ENCODE data around the gene CDX4. TPM values are rescaled to one million over a fixed set of nuclear protein-coding genes. Genes with fewer than 3 reads are reported as not detected.
"Not testable (repeated sequence)": the region's sequence is repeated elsewhere in the genome, so short reads cannot be mapped to it uniquely, and the experiment has no call there.

CDX4 gene, protein sequence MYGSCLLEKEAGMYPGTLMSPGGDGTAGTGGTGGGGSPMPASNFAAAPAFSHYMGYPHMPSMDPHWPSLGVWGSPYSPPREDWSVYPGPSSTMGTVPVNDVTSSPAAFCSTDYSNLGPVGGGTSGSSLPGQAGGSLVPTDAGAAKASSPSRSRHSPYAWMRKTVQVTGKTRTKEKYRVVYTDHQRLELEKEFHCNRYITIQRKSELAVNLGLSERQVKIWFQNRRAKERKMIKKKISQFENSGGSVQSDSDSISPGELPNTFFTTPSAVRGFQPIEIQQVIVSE
- not detected in 2 replicates for total RNA-seq

DNA sequence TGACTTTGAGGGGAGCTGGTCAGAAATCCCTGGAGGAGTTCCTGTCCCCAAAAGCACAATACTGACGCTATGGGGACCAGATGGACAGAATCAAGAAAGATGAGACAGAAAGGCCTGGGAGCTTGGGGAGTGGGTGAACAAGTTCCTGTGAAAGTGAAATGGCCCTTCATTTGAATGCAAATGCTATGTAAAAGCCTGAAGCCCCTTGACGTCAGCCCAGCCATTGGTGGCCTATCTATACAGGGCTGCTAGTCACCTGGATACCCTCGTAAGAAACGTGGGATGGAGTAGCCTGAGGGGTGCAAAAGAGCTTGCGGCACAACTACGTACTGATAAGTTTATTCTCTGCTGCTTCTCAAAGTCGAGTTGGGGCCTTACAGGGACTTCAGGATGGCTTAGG, at the start of gene CDX4:
CDX4 (plus strand) TSS at position 223 of the 400 bp plus-strand sequence. CDS start 201 bp downstream, outside the sequence.
- no peak for DNase-seq (ENCODE audit: low read depth)

DNA sequence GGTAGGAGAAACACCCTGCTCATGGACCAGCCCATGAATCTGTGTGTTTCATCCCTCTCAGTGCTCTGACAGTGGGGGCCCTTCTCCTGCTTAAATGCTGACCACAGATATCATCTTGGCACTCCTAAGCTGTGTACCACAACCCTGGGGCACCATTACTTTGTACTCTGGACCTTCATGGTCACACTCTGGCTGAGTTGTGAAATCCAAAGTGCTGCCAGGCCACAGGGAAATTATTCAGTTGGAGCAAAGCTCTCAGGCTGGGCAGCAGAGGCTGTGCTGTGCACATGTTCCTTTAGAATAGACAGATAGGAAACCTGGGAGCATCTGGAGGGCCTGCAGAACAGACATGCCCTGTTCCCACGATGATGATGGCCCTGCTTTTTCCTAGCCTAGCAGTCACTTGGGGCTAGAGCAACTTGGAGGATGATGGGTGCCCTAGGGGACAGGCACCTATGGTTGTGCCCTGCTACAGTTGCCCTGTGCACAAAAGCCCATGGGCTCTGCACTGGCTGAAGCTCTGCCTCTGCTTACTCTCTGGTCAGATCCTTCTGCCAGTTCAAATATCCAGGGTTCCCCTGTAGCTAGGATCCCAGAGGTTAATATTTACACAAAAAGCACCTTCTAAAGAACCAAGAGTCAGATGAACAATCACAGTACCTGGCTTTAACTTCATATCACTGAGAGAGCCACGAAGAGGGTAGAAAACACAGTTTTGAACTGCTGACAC, 48.5 kb upstream of the CDX4 start:
- no peak for DNase-seq (ENCODE audit: low read depth)

DNA sequence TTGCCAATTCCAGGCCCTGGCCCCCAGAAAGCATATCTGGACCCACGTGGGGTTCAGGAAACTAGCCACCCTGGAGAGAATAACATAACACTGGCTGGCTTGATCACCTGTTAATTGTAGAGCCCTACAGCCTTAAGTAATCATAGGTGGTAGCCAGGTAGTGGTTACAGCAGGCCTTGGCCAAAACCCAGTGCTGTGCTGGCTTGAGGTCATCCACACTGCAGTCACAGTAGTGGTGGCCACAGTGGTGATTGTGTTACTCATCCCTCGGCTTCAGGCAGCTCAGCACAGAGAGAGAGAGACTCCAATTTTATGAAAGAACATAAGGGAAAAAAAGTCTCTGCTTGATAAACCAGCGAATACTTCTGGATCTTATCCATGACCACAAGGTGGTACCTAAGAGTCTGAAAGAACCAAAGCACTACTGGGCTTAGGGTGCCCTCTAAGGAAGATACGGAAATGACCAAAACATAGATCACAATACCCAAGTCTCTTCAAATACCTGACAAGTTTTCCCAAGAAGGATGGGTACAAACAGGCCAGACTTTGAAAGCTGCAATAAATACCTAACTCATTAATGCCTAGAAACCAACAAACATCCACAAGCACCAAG, 46.6 kb upstream of the CDX4 start:
- DNase-seq (ENCODE audit: low read depth) = no peak

DNA sequence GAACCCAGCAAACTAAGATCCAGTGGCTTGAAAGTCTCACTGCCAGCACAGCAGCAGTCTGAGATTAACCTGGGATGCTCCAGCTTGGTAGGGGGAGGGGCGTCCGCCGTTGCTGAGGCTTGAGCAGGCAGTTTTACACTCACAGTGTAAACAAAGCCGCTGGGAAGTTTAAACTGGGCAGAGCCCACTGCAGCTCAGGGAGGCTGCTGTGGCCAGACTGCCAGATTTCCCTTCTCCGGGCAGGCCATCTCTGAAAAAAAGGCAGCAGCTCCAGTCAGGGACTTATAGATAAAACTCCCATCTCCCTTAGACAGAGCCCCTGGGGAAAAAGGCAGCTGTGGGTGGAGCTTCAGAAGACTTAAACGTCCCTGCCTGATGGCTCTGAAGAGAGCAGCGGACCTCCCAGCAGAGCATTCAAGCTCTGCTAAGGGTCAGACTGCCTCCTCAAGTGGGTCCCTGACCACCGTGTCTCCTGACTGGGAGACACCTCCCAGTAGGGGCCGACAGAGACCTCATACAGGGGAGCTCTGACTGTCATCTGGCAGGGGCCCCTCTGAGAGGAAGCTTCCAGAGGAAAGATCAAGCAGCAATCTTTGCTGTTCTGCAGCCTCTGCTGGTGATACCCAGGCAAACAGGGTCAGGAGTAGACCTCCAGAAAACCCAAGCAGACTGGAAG, 45.1 kb upstream of the CDX4 start:
- DNase-seq (ENCODE audit: low read depth) = no peak

DNA sequence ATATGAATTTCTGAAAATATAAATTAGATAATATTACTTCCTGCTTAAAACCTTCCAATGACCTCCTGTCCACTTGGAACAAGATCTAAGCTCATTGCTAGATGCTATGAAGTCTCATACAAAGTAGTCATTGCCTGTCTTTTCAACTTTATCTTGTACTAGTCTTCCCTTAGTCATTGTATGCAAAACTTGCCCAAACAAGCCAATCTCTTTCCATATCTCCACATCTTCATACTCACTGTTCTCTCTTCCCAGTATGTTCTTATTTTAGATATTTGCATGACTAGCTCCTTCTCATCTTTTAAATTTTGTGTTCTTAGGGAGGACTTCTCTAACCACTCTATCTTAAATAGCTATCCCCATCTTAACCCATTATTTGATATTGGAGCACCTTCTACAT, 33.9 kb upstream of the CDX4 start:
- no peak for DNase-seq (ENCODE audit: low read depth)

DNA sequence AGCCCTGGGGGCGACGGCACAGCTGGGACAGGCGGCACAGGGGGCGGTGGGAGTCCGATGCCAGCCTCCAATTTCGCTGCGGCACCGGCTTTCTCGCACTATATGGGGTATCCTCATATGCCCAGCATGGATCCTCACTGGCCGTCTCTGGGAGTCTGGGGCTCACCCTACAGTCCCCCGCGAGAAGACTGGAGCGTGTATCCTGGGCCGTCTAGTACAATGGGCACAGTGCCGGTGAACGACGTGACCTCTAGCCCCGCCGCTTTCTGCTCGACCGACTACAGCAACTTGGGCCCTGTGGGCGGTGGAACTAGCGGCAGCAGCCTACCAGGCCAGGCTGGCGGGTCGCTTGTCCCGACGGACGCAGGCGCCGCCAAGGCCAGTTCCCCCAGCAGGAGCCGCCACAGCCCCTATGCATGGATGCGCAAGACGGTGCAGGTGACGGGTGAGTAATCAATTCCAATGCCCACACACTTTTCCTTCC, 500 bp downstream of the CDX4 start:
- no peak for DNase-seq (ENCODE audit: low read depth)

DNA sequence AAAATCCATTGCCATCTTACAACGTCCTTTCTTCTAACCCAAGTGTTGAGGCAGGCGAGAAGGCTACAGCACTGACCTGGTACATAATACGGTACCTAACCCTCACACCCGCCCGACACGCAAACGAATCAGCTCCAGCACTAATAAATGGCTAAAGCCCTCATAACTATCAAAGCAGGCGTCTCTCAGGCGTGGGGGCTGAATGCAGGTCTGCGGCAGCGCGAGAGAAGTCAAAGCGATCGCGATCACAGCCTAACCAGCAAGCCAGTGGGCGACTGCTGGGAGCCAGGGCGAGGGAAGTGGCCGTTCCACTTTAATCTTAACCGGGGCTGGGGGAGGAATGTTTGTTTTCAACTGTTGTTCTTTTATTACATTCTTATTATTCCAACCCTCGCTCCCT, 1.5 kb downstream of the CDX4 start:
- no peak for DNase-seq (ENCODE audit: low read depth)

DNA sequence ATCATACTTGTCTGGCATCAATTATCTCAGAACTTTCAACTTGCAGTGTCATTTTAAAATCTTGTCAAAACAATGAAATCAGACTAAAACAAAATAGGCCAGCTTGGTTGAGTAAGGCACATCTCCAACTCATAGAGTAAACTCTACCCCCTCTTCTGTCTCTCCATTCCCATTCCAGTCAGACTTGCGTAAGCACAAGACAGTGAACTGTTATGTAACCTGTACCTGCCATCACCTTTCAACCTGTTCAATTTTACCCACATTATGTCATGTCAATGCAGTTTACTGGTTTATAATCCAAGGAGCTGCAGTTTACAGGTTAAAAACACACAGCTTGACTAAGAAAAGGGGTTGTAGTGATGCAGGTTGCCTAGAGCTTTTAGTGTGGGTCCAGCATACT, 8.3 kb downstream of the CDX4 start:
- no peak for DNase-seq (ENCODE audit: low read depth)

DNA sequence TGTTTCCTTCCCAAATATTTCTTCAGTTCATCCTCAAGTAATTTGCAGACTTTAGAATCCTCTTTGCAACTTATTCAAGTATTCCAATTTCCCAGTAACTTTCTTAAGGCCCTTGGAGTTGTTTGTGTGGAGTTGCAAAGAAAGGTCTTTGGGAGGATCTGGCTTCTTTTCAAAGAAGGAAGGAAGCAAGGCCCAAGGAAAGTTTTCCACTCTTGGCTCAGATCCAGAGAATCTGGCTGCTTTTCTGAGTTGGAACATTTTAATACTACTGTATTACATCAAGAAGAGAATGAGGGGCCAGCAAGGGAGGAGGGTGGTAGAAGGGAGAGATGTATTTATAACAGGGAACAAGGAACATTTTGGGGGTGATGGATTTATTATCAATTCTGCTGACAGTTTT, 10.5 kb downstream of the CDX4 start:
- DNase-seq (ENCODE audit: low read depth) = no peak

DNA sequence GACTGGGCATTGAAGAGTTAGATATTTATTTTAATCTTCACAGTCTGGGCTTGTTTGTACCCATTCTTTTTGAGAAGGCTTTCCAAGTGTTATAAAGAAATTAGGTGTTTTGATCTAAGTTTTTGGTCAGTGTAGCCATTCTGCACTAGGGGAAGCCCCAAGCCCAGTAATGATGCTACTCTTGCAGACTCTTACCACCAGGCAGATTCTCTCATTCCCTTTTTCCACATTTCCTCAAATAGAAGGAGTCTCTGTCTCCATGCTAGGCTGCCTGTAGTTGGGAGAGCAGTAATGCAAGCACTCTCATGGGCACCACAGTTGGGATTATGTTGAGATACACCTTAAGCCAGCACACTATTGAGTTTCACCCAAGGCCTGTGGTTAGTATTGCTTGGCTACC, 21.5 kb downstream of the CDX4 start:
- DNase-seq (ENCODE audit: low read depth) = no peak

DNA sequence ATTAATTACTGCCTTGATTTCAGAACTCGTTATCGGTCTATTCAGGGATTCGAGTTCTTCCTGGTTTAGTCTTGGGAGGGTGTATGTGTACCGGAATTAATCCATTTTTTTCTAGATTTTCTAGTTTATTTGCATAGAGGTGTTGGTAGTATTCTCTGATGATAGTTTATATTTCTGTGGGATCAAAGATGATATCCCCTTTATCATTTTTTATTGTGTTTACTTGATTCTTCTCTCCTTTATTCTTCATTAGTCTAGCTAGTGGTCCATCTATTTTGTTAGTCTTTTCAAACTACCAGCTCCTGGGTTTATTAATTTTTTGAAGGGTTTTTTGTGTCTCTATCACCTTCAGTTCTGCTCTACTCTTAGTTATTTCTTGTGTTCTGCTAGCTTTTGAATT, 32.1 kb downstream of the CDX4 start:
- no peak for DNase-seq (ENCODE audit: low read depth)

DNA sequence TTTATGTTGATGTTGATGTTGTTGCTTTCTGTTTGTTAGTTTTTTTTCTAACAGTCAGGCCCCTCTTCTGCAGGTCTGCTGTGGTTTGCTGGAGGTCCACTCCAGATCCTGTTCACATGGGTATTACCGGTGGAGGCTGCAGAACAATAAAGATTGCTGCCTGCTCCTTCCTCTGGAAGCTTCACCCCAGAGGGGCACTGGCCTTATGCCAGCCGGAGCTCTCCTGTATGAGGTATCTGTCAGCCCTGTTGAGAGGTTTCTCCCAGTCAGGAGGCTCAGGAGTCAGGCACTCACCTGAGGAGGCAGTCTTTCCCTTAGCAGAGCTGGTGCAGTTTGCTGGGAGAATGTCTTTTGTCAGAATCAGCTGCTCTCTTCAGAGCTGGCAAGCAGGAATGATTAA, 34.7 kb downstream of the CDX4 start:
- DNase-seq (ENCODE audit: low read depth) = no peak

DNA sequence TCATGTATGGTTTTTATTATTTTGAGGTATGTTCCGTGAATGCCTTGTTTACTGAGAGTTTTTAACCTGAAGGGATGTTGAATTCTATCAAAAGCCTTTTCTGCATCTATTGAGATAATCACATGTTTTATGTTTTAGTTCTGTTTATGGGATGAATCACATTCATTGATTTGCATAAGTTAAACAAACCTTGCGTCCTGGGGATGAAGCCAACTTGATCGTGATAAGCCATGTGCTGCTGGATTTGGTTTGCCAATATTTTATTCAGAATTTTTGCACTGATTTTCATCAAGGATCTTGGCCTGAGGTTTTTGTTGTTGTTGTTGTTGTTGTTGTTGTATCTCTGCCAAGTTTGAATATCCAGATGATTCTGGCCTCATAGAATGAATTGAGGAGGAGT, 43.8 kb downstream of the CDX4 start:
- no peak for DNase-seq (ENCODE audit: low read depth)

DNA sequence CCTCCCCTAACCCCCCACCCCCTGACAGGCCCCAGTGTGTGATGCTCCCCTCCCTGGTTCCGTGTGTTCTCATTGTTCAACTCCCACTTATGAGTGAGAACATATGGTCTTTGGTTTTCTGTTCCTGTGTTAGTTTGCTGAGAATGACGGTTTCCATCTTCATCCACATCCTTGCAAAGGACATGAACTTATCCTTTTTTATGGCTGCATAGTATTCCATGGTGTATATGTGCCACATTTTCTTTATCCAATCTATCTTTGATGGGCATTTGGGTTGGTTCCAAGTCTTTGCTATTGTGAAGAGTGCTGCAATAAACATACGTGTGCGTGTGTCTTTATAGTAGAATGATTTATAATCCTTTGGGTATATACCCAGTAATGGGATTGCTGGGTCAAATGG, 45.3 kb downstream of the CDX4 start:
- DNase-seq (ENCODE audit: low read depth) = not testable (repeated sequence)

Other genes with a start within 250 kb of the CDX4 start
- 2.1 and 2.6 TPM in 2 replicates for gene NAP1L2, start 232.2 kb upstream of the CDX4 start, total RNA-seq
- 9.6 and 20.2 TPM in 2 replicates for gene CHIC1, start 116.1 kb downstream of the CDX4 start, total RNA-seq